HEK293T (cell line): ENCODE measurements around the gene GLG1.

Source experiments
- CTCF ChIA-PET: fragments of 350-600 bp; formaldehyde crosslinking; extraction: SDS; loops from one replicate; lab custom pipeline; 2021; ENCODE audit warnings: antibody characterized with exemption, inconsistent platforms; lab: Yijun Ruan, JAX
- POLR2A ChIA-PET: fragments of 350-600 bp; formaldehyde crosslinking; extraction: SDS; loops from one replicate; lab custom pipeline; 2020; ENCODE audit warnings: antibody characterized with exemption, inconsistent platforms; lab: Yijun Ruan, JAX
- DNase-seq: peaks from one replicate; pipeline ENCODE4 v3.0.0; 2012; ENCODE audit warnings: mixed read lengths; ENCODE audit errors: extremely low spot score
- ARNT ChIP-seq: fragments of 450-650 bp; IDR thresholded peaks from 2 replicates; pipeline ENCODE4 v1.6.1; 2017; ENCODE audit warnings: mild to moderate bottlenecking
- BHLHE40 ChIP-seq: fragments of 450-650 bp; IDR thresholded peaks from 2 replicates; pipeline ENCODE4 v1.6.1; 2016; ENCODE audit warnings: mild to moderate bottlenecking, moderate library complexity, borderline replicate concordance
- CTBP1 ChIP-seq: fragments of 450-650 bp; IDR thresholded peaks from 2 replicates; pipeline ENCODE4 v1.6.1; 2016; ENCODE audit warnings: borderline replicate concordance
- ELF4 ChIP-seq: fragments of 450-650 bp; IDR thresholded peaks from 2 replicates; pipeline ENCODE4 v1.6.1; 2017; ENCODE audit warnings: antibody characterized with exemption
- FOXA1 ChIP-seq: fragments of 450-650 bp; IDR thresholded peaks from 2 replicates; pipeline ENCODE4 v1.6.1; 2016; ENCODE audit warnings: mild to moderate bottlenecking
- FOXK2 ChIP-seq: fragments of 450-650 bp; IDR thresholded peaks from 2 replicates; pipeline ENCODE4 v1.6.1; 2016; ENCODE audit warnings: mild to moderate bottlenecking
- FOXM1 ChIP-seq: fragments of 450-650 bp; IDR thresholded peaks from 2 replicates; pipeline ENCODE4 v1.6.1; 2017; ENCODE audit warnings: mild to moderate bottlenecking, borderline replicate concordance
- HDGF ChIP-seq: fragments of 450-650 bp; IDR thresholded peaks from 2 replicates; pipeline ENCODE4 v1.6.1; 2017; ENCODE audit warnings: antibody characterized with exemption, borderline replicate concordance
- L3MBTL2 ChIP-seq: fragments of 450-650 bp; conservative IDR thresholded peaks from 2 replicates; pipeline ENCODE4 v1.6.1; 2016; ENCODE audit warnings: mild to moderate bottlenecking
- LEF1 ChIP-seq: fragments of 450-650 bp; IDR thresholded peaks from 2 replicates; pipeline ENCODE4 v1.6.1; 2017; ENCODE audit warnings: mild to moderate bottlenecking, borderline replicate concordance
- NFRKB ChIP-seq: fragments of 450-650 bp; IDR thresholded peaks from 2 replicates; pipeline ENCODE4 v1.6.1; 2016; ENCODE audit warnings: mild to moderate bottlenecking, moderate library complexity
- SP1 ChIP-seq: fragments of 450-650 bp; IDR thresholded peaks from 2 replicates; pipeline ENCODE4 v1.6.1; 2017
- SUZ12 ChIP-seq: fragments of 450-650 bp; IDR thresholded peaks from 2 replicates; pipeline ENCODE4 v1.6.1; 2016; ENCODE audit warnings: mild to moderate bottlenecking
- TARDBP ChIP-seq: fragments of 450-650 bp; IDR thresholded peaks from 2 replicates; pipeline ENCODE4 v1.6.1; 2016
- ZNF384 ChIP-seq: fragments of 450-650 bp; IDR thresholded peaks from 2 replicates; pipeline ENCODE4 v1.6.1; 2016
- TF ChIP-seq, protein P1 (sequence below): fragments of 450-650 bp; IDR thresholded peaks from 2 replicates; pipeline ENCODE4 v1.6.1; 2016

GLG1 gene

DNA sequence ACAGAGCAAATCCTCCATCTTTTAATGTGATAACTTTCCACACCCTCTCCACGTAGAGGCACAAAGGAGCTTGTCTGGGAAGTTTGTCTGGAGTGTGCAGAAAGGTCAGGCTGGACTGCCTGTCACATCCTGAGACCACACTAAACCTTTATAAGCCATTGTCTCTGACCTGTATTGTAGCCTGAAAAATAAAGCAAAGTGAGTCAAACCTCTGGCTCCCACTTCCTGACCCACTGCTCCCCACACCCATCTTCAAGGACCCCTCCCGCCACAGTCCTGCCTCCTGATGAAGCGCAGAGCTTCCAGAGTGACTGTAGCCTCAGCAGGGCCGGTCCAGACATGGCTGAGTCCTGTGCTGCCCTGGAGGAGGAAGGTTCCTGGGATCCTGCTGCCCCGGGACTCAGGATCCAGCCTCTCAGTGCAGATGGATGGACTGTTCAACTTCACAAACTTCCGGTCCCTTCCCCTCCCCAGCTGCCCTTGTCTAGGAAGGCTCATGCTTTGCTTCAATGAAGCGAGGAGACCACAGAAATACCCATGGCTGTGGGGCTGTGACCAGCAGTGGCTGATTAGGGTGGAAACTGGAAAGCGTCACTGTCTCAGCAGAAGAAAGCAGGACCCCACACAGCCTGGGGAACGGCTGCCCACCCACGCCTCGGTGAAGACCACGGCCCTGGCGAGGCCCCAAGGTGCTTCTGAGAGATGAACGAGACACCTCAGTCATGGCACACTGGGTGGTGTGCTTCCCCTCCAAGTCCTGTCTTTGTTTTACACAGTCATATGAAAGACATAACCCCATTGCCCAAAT is 154.8 kb downstream of the GLG1 start:
- ChIA-PET CTCF (no interaction called here), POLR2A (no interaction called here)
- no peak for DNase-seq
- TF ChIP-seq ARNT (no peak), BHLHE40 (no peak), HDGF (no peak), TARDBP (no peak), FOXM1 (no peak), SP1 (no peak), SUZ12 (no peak), NFRKB (no peak), L3MBTL2 (no peak), CTBP1 (no peak), FOXK2 (no peak), LEF1 (no peak), ELF4 (no peak), FOXA1 (no peak), ZNF384 (no peak)
- TF ChIP-seq, protein P1, sequence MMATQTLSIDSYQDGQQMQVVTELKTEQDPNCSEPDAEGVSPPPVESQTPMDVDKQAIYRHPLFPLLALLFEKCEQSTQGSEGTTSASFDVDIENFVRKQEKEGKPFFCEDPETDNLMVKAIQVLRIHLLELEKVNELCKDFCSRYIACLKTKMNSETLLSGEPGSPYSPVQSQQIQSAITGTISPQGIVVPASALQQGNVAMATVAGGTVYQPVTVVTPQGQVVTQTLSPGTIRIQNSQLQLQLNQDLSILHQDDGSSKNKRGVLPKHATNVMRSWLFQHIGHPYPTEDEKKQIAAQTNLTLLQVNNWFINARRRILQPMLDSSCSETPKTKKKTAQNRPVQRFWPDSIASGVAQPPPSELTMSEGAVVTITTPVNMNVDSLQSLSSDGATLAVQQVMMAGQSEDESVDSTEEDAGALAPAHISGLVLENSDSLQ, result no peak

GRCh38 chr16:74450967-74451760 is 155.8 kb downstream of the GLG1 start:
- no peak for DNase-seq
- CTCF ChIA-PET, result no interaction called here
- TF ChIP-seq FOXK2 (no peak), BHLHE40 (no peak), SP1 (no peak), ELF4 (no peak), NFRKB (no peak), LEF1 (no peak), SUZ12 (no peak), CTBP1 (no peak), HDGF (no peak), L3MBTL2 (no peak), ARNT (no peak), FOXA1 (no peak), FOXM1 (no peak), ZNF384 (no peak), TARDBP (no peak)
- TF ChIP-seq, protein P1, result no peak
- POLR2A ChIA-PET, result no interaction called here

DNA sequence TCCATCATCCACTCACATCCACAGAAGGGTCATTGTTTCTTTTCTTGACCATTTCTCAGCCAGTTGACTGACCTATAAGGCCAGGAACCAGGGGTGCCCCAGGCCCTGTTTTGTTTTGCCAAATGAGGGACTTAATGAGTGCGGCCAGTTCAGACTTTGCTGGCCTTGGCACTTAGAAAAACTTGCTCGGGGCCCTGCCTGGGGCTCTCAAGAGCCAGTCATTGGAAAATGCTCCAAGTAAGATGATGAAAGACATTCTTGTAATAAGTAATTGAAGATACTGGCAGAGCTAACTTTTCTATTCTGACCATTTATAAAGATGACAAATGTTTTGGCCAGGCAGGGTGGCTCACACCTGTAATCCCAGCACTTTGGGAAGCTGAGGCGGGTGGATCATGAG is 156.7 kb downstream of the GLG1 start:
- ChIA-PET CTCF (no interaction called here), POLR2A (no interaction called here)
- no peak for DNase-seq
- no peak for TF ChIP-seq ZNF384
- TF ChIP-seq, protein P1, result no peak
- no peak for TF ChIP-seq FOXA1
- no peak for TF ChIP-seq L3MBTL2
- no peak for TF ChIP-seq LEF1
- no peak for TF ChIP-seq CTBP1
- TF ChIP-seq NFRKB, result no peak
- no peak for TF ChIP-seq TARDBP
- TF ChIP-seq ARNT, result no peak
- TF ChIP-seq SUZ12, result no peak
- TF ChIP-seq FOXM1, result no peak
- TF ChIP-seq BHLHE40, result no peak
- no peak for TF ChIP-seq SP1
- no peak for TF ChIP-seq ELF4
- TF ChIP-seq HDGF, result no peak
- TF ChIP-seq FOXK2, result no peak

DNA sequence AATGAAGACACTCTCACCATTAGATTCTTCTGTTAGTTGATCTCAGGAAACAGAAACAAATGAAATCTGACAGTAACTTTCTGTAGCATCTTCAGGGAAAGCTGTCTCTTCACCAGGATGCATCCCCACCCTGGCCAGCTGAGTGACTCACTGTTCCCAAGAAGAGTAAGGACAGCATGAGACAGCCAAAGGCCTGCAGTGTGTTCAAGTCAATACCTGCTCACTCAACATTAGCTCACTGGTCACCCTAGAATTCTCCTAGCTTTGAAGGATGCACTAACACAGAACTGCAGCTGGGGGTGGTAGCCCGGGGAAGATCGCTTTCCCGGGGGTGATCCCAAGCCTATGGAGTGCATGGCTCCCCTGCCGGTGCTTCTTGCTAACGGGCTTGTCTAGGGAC is 157.4 kb downstream of the GLG1 start:
- no peak for TF ChIP-seq FOXA1
- DNase-seq, result no peak
- ChIA-PET POLR2A (no interaction called here), CTCF (interaction anchor here (0.6 kb wide), 1 partner anchor 260 kb away, joined by 3 read pairs; no protein-coding TSS in a partner anchor)

DNA sequence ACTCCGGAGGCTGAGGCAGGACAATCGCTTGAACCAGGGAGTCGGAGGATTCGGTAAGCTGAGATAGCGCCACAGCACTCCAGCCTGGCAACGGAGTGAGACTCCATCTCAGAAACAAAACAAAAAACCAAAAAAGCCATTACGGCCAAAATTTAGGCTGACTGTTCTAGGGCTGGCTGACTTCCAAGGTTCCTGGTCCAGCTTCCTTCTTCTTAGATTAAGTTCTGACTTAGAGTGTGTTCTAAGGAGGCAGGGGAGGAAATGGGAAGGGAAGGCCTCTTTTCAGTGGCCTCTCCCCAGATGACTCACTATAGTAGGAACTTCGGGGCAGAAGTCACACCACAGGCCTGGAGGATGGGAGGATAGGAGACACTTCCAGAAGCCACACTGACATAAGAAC is 157.9 kb downstream of the GLG1 start:
- DNase-seq, result no peak
- POLR2A ChIA-PET, result no interaction called here
- CTCF ChIA-PET, result no interaction called here
- TF ChIP-seq, protein P1, result no peak
- TF ChIP-seq ZNF384 (no peak), ELF4 (no peak), FOXA1 (no peak), L3MBTL2 (no peak), SUZ12 (no peak), FOXK2 (no peak), SP1 (no peak), HDGF (no peak), BHLHE40 (no peak), ARNT (no peak), LEF1 (no peak), FOXM1 (no peak), CTBP1 (no peak), NFRKB (no peak), TARDBP (no peak)
